H9 (cell line): ENCODE data around the gene RPL37. TPM values are rescaled to one million over a fixed set of nuclear protein-coding genes. Genes with fewer than 3 reads are reported as not detected.

ENCODE experiments used
- DNase-seq: peaks from one replicate; pipeline ENCODE4 v3.0.0-alpha.2; 2017
- H2AFZ ChIP-seq: one replicate; pipeline ENCODE4 v1.6.1; 2013; ENCODE audit warnings: mild to moderate bottlenecking, low read length, control low read depth, moderate library complexity
- H2AK5ac ChIP-seq: 2 replicates; pipeline ENCODE4 v1.6.1; 2013; ENCODE audit warnings: low read length, control low read depth, mixed read lengths; ENCODE audit not compliant: insufficient read length
- H2BK120ac ChIP-seq: one replicate; pipeline ENCODE4 v1.6.1; 2013; ENCODE audit warnings: low read depth, mild to moderate bottlenecking, low read length, control low read depth, inconsistent platforms; ENCODE audit not compliant: poor library complexity, severe bottlenecking
- H2BK12ac ChIP-seq: 2 replicates; pipeline ENCODE4 v1.6.1; 2013; ENCODE audit warnings: low read length, control low read depth, mixed read lengths, low read depth; ENCODE audit not compliant: insufficient read length
- H2BK15ac ChIP-seq: 2 replicates; pipeline ENCODE4 v1.6.1; 2013; ENCODE audit warnings: low read depth, low read length, control low read depth
- H2BK20ac ChIP-seq: one replicate; pipeline ENCODE4 v1.6.1; 2013; ENCODE audit warnings: low read depth, mild to moderate bottlenecking, low read length, control low read depth, inconsistent platforms; ENCODE audit not compliant: poor library complexity, severe bottlenecking
- H2BK5ac ChIP-seq: 2 replicates; pipeline ENCODE4 v1.6.1; 2013; ENCODE audit warnings: low read length, control low read depth, mixed read lengths; ENCODE audit not compliant: insufficient read length
- H3K14ac ChIP-seq: 2 replicates; pipeline ENCODE4 v1.6.1; 2013; ENCODE audit warnings: low read length, control low read depth; ENCODE audit not compliant: insufficient read depth
- H3K18ac ChIP-seq: 2 replicates; pipeline ENCODE4 v1.6.1; 2013; ENCODE audit warnings: low read depth, mild to moderate bottlenecking, mixed read lengths, low read length, control low read depth; ENCODE audit not compliant: insufficient read length
- H3K23ac ChIP-seq: 2 replicates; pipeline ENCODE4 v1.6.1; 2013; ENCODE audit warnings: low read length, control low read depth, mixed read lengths, low read depth; ENCODE audit not compliant: insufficient read length
- H3K23me2 ChIP-seq: 2 replicates; pipeline ENCODE4 v1.6.1; 2013; ENCODE audit warnings: low read depth, mild to moderate bottlenecking, mixed read lengths, low read length, control low read depth; ENCODE audit not compliant: insufficient read length, poor library complexity, severe bottlenecking
- H3K27ac ChIP-seq: 2 replicates; pipeline ENCODE4 v1.5.1; 2013; ENCODE audit warnings: low read length, control low read depth, mixed read lengths, low read depth; ENCODE audit not compliant: insufficient read length
- H3K27me3 ChIP-seq: 2 replicates; pipeline ENCODE4 v1.6.1; 2013; ENCODE audit warnings: low read length, control low read depth, inconsistent platforms; ENCODE audit not compliant: insufficient read depth
- H3K4ac ChIP-seq: 2 replicates; pipeline ENCODE4 v1.6.1; 2013; ENCODE audit warnings: low read depth, mild to moderate bottlenecking, control low read depth, inconsistent platforms, low read length, moderate library complexity
- H3K4me1 ChIP-seq: 2 replicates; pipeline ENCODE4 v1.6.1; 2013; ENCODE audit warnings: low read length, control low read depth, inconsistent platforms; ENCODE audit not compliant: insufficient read depth
- H3K4me2 ChIP-seq: 2 replicates; pipeline ENCODE4 v1.6.1; 2013; ENCODE audit warnings: low read length, control low read depth, mixed read lengths; ENCODE audit not compliant: insufficient read length, insufficient read depth
- H3K56ac ChIP-seq: 2 replicates; pipeline ENCODE4 v1.6.1; 2013; ENCODE audit warnings: low read depth, mild to moderate bottlenecking, mixed read lengths, low read length, control low read depth; ENCODE audit not compliant: insufficient read length
- H3K79me1 ChIP-seq: 2 replicates; pipeline ENCODE4 v1.6.1; 2013; ENCODE audit warnings: low read depth, mild to moderate bottlenecking, moderate library complexity, low read length, control low read depth, inconsistent platforms; ENCODE audit not compliant: insufficient read depth, poor library complexity, severe bottlenecking
- H3K79me2 ChIP-seq: 2 replicates; pipeline ENCODE4 v1.6.1; 2013; ENCODE audit warnings: low read length, control low read depth, inconsistent platforms; ENCODE audit not compliant: insufficient read depth
- H3K9ac ChIP-seq: 2 replicates; pipeline ENCODE4 v1.6.1; 2013; ENCODE audit warnings: low read length, control low read depth, mixed read lengths; ENCODE audit not compliant: insufficient read length; ENCODE audit errors: extremely low read depth
- H3K9me3 ChIP-seq: one replicate; pipeline ENCODE4 v1.6.1; 2013; ENCODE audit warnings: low read depth, low read length, inconsistent platforms; ENCODE audit not compliant: control insufficient read depth
- H3T11ph ChIP-seq: one replicate; pipeline ENCODE4 v1.6.1; 2013; ENCODE audit warnings: mild to moderate bottlenecking, low read length, control low read depth, inconsistent platforms
- H4K20me1 ChIP-seq: one replicate; pipeline ENCODE4 v1.6.1; 2013; ENCODE audit not compliant: control insufficient read depth, insufficient read length, insufficient read depth
- H4K5ac ChIP-seq: 2 replicates; pipeline ENCODE4 v1.6.1; 2013; ENCODE audit warnings: low read depth, mild to moderate bottlenecking, mixed read lengths, low read length, control low read depth; ENCODE audit not compliant: insufficient read length
- H4K8ac ChIP-seq: replicated peaks from 2 replicates; pipeline ENCODE4 v1.6.1; 2013; ENCODE audit warnings: low read length, control low read depth, mixed read lengths, low read depth; ENCODE audit not compliant: insufficient read length
- H4K91ac ChIP-seq: 2 replicates; pipeline ENCODE4 v1.6.1; 2013; ENCODE audit warnings: low read depth, mild to moderate bottlenecking, moderate library complexity, mixed read lengths, low read length, control low read depth; ENCODE audit not compliant: insufficient read length
- H3K27ac Mint-ChIP-seq, 3 experiments: 2 replicates in 2 of 3; 3 replicates in 1 of 3; pipeline ENCODE4 v1.8.0; 2020 to 2021; ENCODE audit warnings: mixed read lengths in 3 of 3, mild to moderate bottlenecking in 1 of 3, moderate library complexity in 1 of 3
- H3K27me3 Mint-ChIP-seq: 2 replicates; pipeline ENCODE4 v1.8.0; 2021; ENCODE audit warnings: low read depth, mild to moderate bottlenecking, moderate library complexity, mixed read lengths
- H3K36me3 Mint-ChIP-seq, 3 experiments: 2 replicates in 2 of 3; 3 replicates in 1 of 3; pipeline ENCODE4 v1.8.0; 2020 to 2021; ENCODE audit warnings: low read depth in 3 of 3, mixed read lengths in 3 of 3; ENCODE audit not compliant: insufficient read depth in 1 of 3
- H3K4me1 Mint-ChIP-seq, 2 experiments: 2 replicates each; pipeline ENCODE4 v1.8.0; 2020; ENCODE audit warnings: mixed read lengths in 2 of 2
- H3K4me3 Mint-ChIP-seq, 2 experiments: 2 replicates in 1 of 2; 3 replicates in 1 of 2; pipeline ENCODE4 v1.8.0; 2020 to 2021; ENCODE audit warnings: mild to moderate bottlenecking in 2 of 2, mixed read lengths in 2 of 2, moderate library complexity in 1 of 2
- H3K9me3 Mint-ChIP-seq, 2 experiments: 2 replicates in 1 of 2; 3 replicates in 1 of 2; pipeline ENCODE4 v1.8.0; 2020; ENCODE audit warnings: mild to moderate bottlenecking in 2 of 2, mixed read lengths in 2 of 2, moderate library complexity in 1 of 2
- CTCF ChIP-seq: fragments of 200-600 bp; sonication (generic); conservative IDR thresholded peaks from 3 replicates; pipeline ENCODE4 v1.8.0; 2021; ENCODE audit warnings: antibody characterized with exemption, mild to moderate bottlenecking
- WGBS: extraction: QIAGEN DNeasy Blood & Tissue Kit; methylation state at CpG from one replicate; pipeline ENCODE4 v1.1.7; 2013; ENCODE audit warnings: missing lambda C conversion rate, low lambda C conversion rate, mixed read lengths; ENCODE audit not compliant: insufficient read length; ENCODE audit errors: extremely low coverage; 5-methylcytosine and 5-hydroxymethylcytosine counted together
- total RNA-seq: library from RNA; stranded (reverse); gene quantifications from 2 replicates; pipeline ENCODE4 v1.2.1, GENCODE V29; 2021

RPL37 gene
- total RNA-seq, 1 experiment from 2014 or later = 1,735 TPM

GRCh38 chr5:40875958-40876357 lies 40.9 kb upstream of the RPL37 start:
- TF ChIP-seq CTCF = no peak

More at GRCh38 chr5:40875958-40876357, 40.9 kb upstream of the RPL37 start:
- Histone ChIP-seq H3K23me2 (no peaks in the 10 kb centered on the region), H3K4ac (no peak overlapping the region), H3K18ac (no peak overlapping the region), H4K8ac (no peak overlapping the region), H4K20me1 (no peaks in the 10 kb centered on the region), H2AK5ac (no peak overlapping the region), H2BK12ac (no peak overlapping the region), H2AFZ (no peak overlapping the region), H2BK5ac (no peak overlapping the region), H3K79me1 (no peaks in the 10 kb centered on the region), H3K4me1 (peaks cover 3% of the 10 kb centered on the region; the same call in 1 of the 2 replicates), H3K23ac (no peak overlapping the region), H2BK20ac (no peak overlapping the region), H3K27me3 (no peaks in the 10 kb centered on the region), H3K27ac (no peak overlapping the region), H4K5ac (no peak overlapping the region), H3K14ac (no peak overlapping the region), H4K91ac (no peak overlapping the region), H3T11ph (no peak overlapping the region), H3K79me2 (no peaks in the 10 kb centered on the region), H3K4me2 (no peak overlapping the region), H2BK120ac (no peak overlapping the region), H2BK15ac (no peak overlapping the region), H3K56ac (no peak overlapping the region), H3K9ac (no peak overlapping the region), H3K9me3 (no peaks in the 10 kb centered on the region)
- H3K27me3 Mint-ChIP-seq = no peaks in the 10 kb centered on the region
- H3K27ac Mint-ChIP-seq = no peak overlapping the region
- no peak for DNase-seq
- peaks cover 4% of the 10 kb centered on the region in 2 experiments for H3K4me1 Mint-ChIP-seq
- H3K4me3 Mint-ChIP-seq = no peak overlapping the region
- H3K36me3 Mint-ChIP-seq = peaks cover 3 to 15% (median 5%) of the 10 kb centered on the region in 3 experiments; a peak in 5 of 7 replicates
- H3K9me3 Mint-ChIP-seq = peaks cover 12% of the 10 kb centered on the region in 2 experiments
- WGBS = no CpG with 5 or more reads among the region's 3 CpGs
